OCI-LY7 (cell line): ENCODE results near the gene RREB1.

ENCODE experiments used
- CTCF ChIP-seq: fragments of 200-600 bp; sonication (generic); conservative IDR thresholded peaks from 2 replicates; pipeline ENCODE4 v1.5.1; 2014; ENCODE audit warnings: mild to moderate bottlenecking, antibody characterized with exemption, low read length, moderate library complexity, mixed read lengths
- EZH2phosphoT487 ChIP-seq: fragments of 200-600 bp; sonication (generic); IDR thresholded peaks from 2 replicates; pipeline ENCODE4 v1.6.1; 2018; ENCODE audit warnings: low read depth, borderline replicate concordance, mild to moderate bottlenecking, mixed run types, antibody characterized with exemption, low read length, moderate library complexity, mixed read lengths

GRCh38 chr6:7207720-7208119 lies 100.0 kb downstream of the RREB1 start:
- TF ChIP-seq CTCF (no peak), EZH2phosphoT487 (no peak)
